Karpas-422 (cell line): ENCODE results near the gene CDYL2. TPM values are rescaled to one million over a fixed set of nuclear protein-coding genes. Genes with fewer than 3 reads are reported as not detected.

ENCODE experiments used
- DNase-seq: peaks from one replicate; pipeline ENCODE4 v3.0.0-alpha.2; 2015
- H2AFZ ChIP-seq: fragments of 200-600 bp; sonication (generic); 2 replicates; pipeline ENCODE4 v1.6.1; 2014; ENCODE audit warnings: antibody characterized with exemption, low read length, mixed read lengths
- H3K27ac ChIP-seq: fragments of 200-600 bp; sonication (generic); 2 replicates; pipeline ENCODE4 v1.5.1; 2014; ENCODE audit warnings: mild to moderate bottlenecking, low read length, moderate library complexity
- H3K27me3 ChIP-seq: fragments of 200-600 bp; sonication (generic); 2 replicates; pipeline ENCODE4 v1.6.1; 2014; ENCODE audit warnings: low read length, mixed read lengths
- H3K36me3 ChIP-seq: fragments of 200-600 bp; sonication (generic); 2 replicates; pipeline ENCODE4 v1.6.1; 2014; ENCODE audit warnings: low read length, mixed read lengths; ENCODE audit not compliant: insufficient read depth
- H3K4me1 ChIP-seq: fragments of 200-600 bp; sonication (generic); 2 replicates; pipeline ENCODE4 v1.6.1; 2014; ENCODE audit warnings: mild to moderate bottlenecking, low read length, mixed read lengths
- H3K4me2 ChIP-seq: fragments of 200-600 bp; sonication (generic); 2 replicates; pipeline ENCODE4 v1.6.1; 2014; ENCODE audit warnings: low read length, low read depth, mild to moderate bottlenecking; ENCODE audit not compliant: poor library complexity, severe bottlenecking
- H3K4me3 ChIP-seq: fragments of 200-600 bp; sonication (generic); 2 replicates; pipeline ENCODE4 v1.5.1; 2014; ENCODE audit warnings: mild to moderate bottlenecking, antibody characterized with exemption, low read length, mixed read lengths
- H3K79me2 ChIP-seq: fragments of 200-600 bp; sonication (generic); 2 replicates; pipeline ENCODE4 v1.6.1; 2014; ENCODE audit warnings: mild to moderate bottlenecking, low read length, mixed read lengths
- H3K9ac ChIP-seq: fragments of 200-600 bp; sonication (generic); 2 replicates; pipeline ENCODE4 v1.6.0; 2014; ENCODE audit warnings: low read length
- H3K9me2 ChIP-seq: fragments of 200-600 bp; sonication (generic), shearing (Covaris generic); replicated peaks from 2 replicates; pipeline ENCODE4 v1.6.0; 2014; ENCODE audit warnings: mild to moderate bottlenecking, low read length, moderate library complexity; ENCODE audit not compliant: insufficient read depth
- H3K9me3 ChIP-seq: fragments of 300-700, 200-600 bp; sonication (generic); 2 replicates; pipeline ENCODE4 v1.6.1; 2014; ENCODE audit warnings: low read length, mixed read lengths
- H4K20me1 ChIP-seq: fragments of 200-600 bp; sonication (generic); 2 replicates; pipeline ENCODE4 v1.6.1; 2014; ENCODE audit warnings: mild to moderate bottlenecking, antibody characterized with exemption, low read length, low read depth; ENCODE audit not compliant: insufficient read depth
- total RNA-seq: library from RNA; depleted of rRNA; stranded (reverse); fragments of >200 nt; shearing (Covaris generic); gene quantifications from 2 replicates; pipeline ENCODE4 v1.2.3, GENCODE V29; 2014; ENCODE audit warnings: low replicate concordance

CDYL2 gene
- total RNA-seq, 1 experiment from 2014 or later = not detected

GRCh38 chr16:80620736-80621605 lies 183.4 kb downstream of the CDYL2 start:
- DNase-seq = no peak
- H3K36me3 ChIP-seq = no peaks in the 10 kb centered on the region
- no peaks in the 10 kb centered on the region for H4K20me1 ChIP-seq
- no peaks in the 10 kb centered on the region for H3K9me3 ChIP-seq
- H3K4me2 ChIP-seq = no peak overlapping the region
- no peak overlapping the region for H3K9ac ChIP-seq
- no peaks in the 10 kb centered on the region for H3K9me2 ChIP-seq
- H3K4me3 ChIP-seq = no peak overlapping the region
- H2AFZ ChIP-seq = no peak overlapping the region
- H3K79me2 ChIP-seq = no peaks in the 10 kb centered on the region
- H3K27me3 ChIP-seq = no peaks in the 10 kb centered on the region
- no peak overlapping the region for H3K27ac ChIP-seq
- H3K4me1 ChIP-seq = no peaks in the 10 kb centered on the region

GRCh38 chr16:80619824-80620223 lies 184.6 kb downstream of the CDYL2 start:
- no peak overlapping the region for H3K4me2 ChIP-seq
- H2AFZ ChIP-seq = no peak overlapping the region
- H3K36me3 ChIP-seq = no peaks in the 10 kb centered on the region
- no peaks in the 10 kb centered on the region for H4K20me1 ChIP-seq
- H3K79me2 ChIP-seq = no peaks in the 10 kb centered on the region
- H3K4me3 ChIP-seq = no peak overlapping the region
- H3K9ac ChIP-seq = no peak overlapping the region
- no peak for DNase-seq
- no peak overlapping the region for H3K27ac ChIP-seq
- H3K9me3 ChIP-seq = no peaks in the 10 kb centered on the region
- H3K27me3 ChIP-seq = no peaks in the 10 kb centered on the region
- H3K9me2 ChIP-seq = no peaks in the 10 kb centered on the region
- no peaks in the 10 kb centered on the region for H3K4me1 ChIP-seq

- no peaks in the 10 kb centered on the region for H3K4me1 ChIP-seq
- H3K9ac ChIP-seq = no peak overlapping the region
- no peak overlapping the region for H3K4me3 ChIP-seq
- H3K27ac ChIP-seq = no peak overlapping the region
- no peak overlapping the region for H2AFZ ChIP-seq
- no peaks in the 10 kb centered on the region for H4K20me1 ChIP-seq
- H3K4me2 ChIP-seq = no peak overlapping the region
- H3K9me3 ChIP-seq = no peaks in the 10 kb centered on the region
- no peak for DNase-seq
- no peaks in the 10 kb centered on the region for H3K9me2 ChIP-seq
- H3K27me3 ChIP-seq = no peaks in the 10 kb centered on the region
- H3K79me2 ChIP-seq = no peaks in the 10 kb centered on the region
- no peaks in the 10 kb centered on the region for H3K36me3 ChIP-seq
Observed at GRCh38 chr16:80618862-80619648, 185.3 kb downstream of the CDYL2 start.

GRCh38 chr16:80616362-80616761 lies 188.0 kb downstream of the CDYL2 start:
- Histone ChIP-seq H3K36me3 (no peaks in the 10 kb centered on the region), H2AFZ (no peak overlapping the region), H3K9me3 (no peaks in the 10 kb centered on the region), H4K20me1 (no peaks in the 10 kb centered on the region), H3K9me2 (no peaks in the 10 kb centered on the region), H3K9ac (no peak overlapping the region), H3K79me2 (no peaks in the 10 kb centered on the region), H3K27me3 (no peaks in the 10 kb centered on the region), H3K4me3 (no peak overlapping the region), H3K27ac (no peak overlapping the region), H3K4me2 (no peak overlapping the region), H3K4me1 (no peaks in the 10 kb centered on the region)
- no peak for DNase-seq

GRCh38 chr16:80615735-80616134 lies 188.7 kb downstream of the CDYL2 start:
- no peaks in the 10 kb centered on the region for H3K79me2 ChIP-seq
- H3K4me2 ChIP-seq = no peak overlapping the region
- no peak overlapping the region for H3K4me3 ChIP-seq
- H4K20me1 ChIP-seq = no peaks in the 10 kb centered on the region
- no peaks in the 10 kb centered on the region for H3K9me3 ChIP-seq
- H3K27ac ChIP-seq = no peak overlapping the region
- no peaks in the 10 kb centered on the region for H3K4me1 ChIP-seq
- no peak overlapping the region for H2AFZ ChIP-seq
- no peak for DNase-seq
- H3K9me2 ChIP-seq = no peaks in the 10 kb centered on the region
- no peak overlapping the region for H3K9ac ChIP-seq
- no peaks in the 10 kb centered on the region for H3K36me3 ChIP-seq
- H3K27me3 ChIP-seq = no peaks in the 10 kb centered on the region

- no peaks in the 10 kb centered on the region for H3K27me3 ChIP-seq
- H2AFZ ChIP-seq = no peak overlapping the region
- H3K4me3 ChIP-seq = no peak overlapping the region
- DNase-seq = no peak
- no peak overlapping the region for H3K27ac ChIP-seq
- H3K9me2 ChIP-seq = no peaks in the 10 kb centered on the region
- no peaks in the 10 kb centered on the region for H3K4me1 ChIP-seq
- no peaks in the 10 kb centered on the region for H4K20me1 ChIP-seq
- no peaks in the 10 kb centered on the region for H3K36me3 ChIP-seq
- no peaks in the 10 kb centered on the region for H3K9me3 ChIP-seq
- H3K9ac ChIP-seq = no peak overlapping the region
- no peak overlapping the region for H3K4me2 ChIP-seq
- H3K79me2 ChIP-seq = no peaks in the 10 kb centered on the region
Observed at GRCh38 chr16:80614908-80615671, 189.3 kb downstream of the CDYL2 start.

GRCh38 chr16:80612461-80613017 lies 191.9 kb downstream of the CDYL2 start:
- Histone ChIP-seq H3K36me3 (no peaks in the 10 kb centered on the region), H3K79me2 (no peaks in the 10 kb centered on the region), H3K4me1 (no peaks in the 10 kb centered on the region), H3K27me3 (no peaks in the 10 kb centered on the region), H3K4me2 (no peak overlapping the region), H3K9me3 (no peaks in the 10 kb centered on the region), H3K4me3 (no peak overlapping the region), H2AFZ (no peak overlapping the region), H4K20me1 (no peaks in the 10 kb centered on the region), H3K27ac (no peak overlapping the region), H3K9me2 (no peaks in the 10 kb centered on the region), H3K9ac (no peak overlapping the region)
- DNase-seq = no peak
